ENCODE results near the gene ARL5A. TPM values are rescaled to one million over a fixed set of nuclear protein-coding genes. Genes with fewer than 3 reads are reported as not detected.

Gene ARL5A
- total RNA-seq, 4 donors from 2014 or later = 60.1 to 82.2 (median 64.3) TPM

DNA sequence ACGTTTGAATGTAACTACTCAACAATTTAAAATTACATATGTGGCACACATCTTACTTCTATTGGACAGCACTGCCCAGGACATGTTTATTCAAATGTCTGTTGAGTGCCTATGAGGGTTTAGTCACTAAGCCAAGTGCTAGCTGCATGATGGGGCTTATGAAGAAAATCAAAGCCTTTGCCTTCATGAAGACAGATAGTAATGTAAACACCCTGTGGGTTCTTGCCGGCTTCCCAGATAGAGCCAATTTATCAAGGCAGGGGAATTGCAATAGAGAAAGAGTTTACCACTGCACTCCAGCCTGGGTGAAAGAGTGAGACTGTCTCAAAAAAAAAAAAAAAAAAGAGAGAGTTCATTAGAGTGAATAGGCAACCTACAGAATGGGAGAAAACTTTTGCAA lies 50.3 kb downstream of the ARL5A start:
- no peak for DNase-seq (ENCODE audit: extremely low spot score)
- TF ChIP-seq, protein P1, sequence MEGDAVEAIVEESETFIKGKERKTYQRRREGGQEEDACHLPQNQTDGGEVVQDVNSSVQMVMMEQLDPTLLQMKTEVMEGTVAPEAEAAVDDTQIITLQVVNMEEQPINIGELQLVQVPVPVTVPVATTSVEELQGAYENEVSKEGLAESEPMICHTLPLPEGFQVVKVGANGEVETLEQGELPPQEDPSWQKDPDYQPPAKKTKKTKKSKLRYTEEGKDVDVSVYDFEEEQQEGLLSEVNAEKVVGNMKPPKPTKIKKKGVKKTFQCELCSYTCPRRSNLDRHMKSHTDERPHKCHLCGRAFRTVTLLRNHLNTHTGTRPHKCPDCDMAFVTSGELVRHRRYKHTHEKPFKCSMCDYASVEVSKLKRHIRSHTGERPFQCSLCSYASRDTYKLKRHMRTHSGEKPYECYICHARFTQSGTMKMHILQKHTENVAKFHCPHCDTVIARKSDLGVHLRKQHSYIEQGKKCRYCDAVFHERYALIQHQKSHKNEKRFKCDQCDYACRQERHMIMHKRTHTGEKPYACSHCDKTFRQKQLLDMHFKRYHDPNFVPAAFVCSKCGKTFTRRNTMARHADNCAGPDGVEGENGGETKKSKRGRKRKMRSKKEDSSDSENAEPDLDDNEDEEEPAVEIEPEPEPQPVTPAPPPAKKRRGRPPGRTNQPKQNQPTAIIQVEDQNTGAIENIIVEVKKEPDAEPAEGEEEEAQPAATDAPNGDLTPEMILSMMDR (IDR thresholded peaks at IDR 0.05) = no peak
- TF ChIP-seq POLR2A (IDR thresholded peaks at IDR 0.05; ENCODE audit: low read depth) = no peak
- TF ChIP-seq EP300 (IDR thresholded peaks at IDR 0.05) = no peak
- no peak for TF ChIP-seq POLR2AphosphoS5 (IDR thresholded peaks at IDR 0.05)
- Histone ChIP-seq H3K27ac (replicated peaks in 1 of 4) (no peak overlapping the region), H3K4me1 (peaks cover 7 to 15% (median 13%) of the 10 kb centered on the region in 4 donors), H3K27me3 (no peaks in the 10 kb centered on the region), H3K9me3 (no peaks in the 10 kb centered on the region), H3K4me3 (no peak overlapping the region), H3K36me3 (peaks cover 7 to 23% (median 18%) of the 10 kb centered on the region in 4 donors)
- intact Hi-C loops (cut with DNase I) = no loop called here
- 31% methylated on average over 2 of the region's 2 CpGs for WGBS

GRCh38 chr2:151777487-151777886 lies 50.7 kb downstream of the ARL5A start:
- WGBS = 97% methylated on average over 3 of the region's 3 CpGs
- H3K27ac ChIP-seq (replicated peaks in 1 of 4) = no peak overlapping the region
- no peak for DNase-seq (ENCODE audit: extremely low spot score)
- H3K4me3 ChIP-seq = no peak overlapping the region
- H3K4me1 ChIP-seq = peaks cover 7 to 20% (median 14%) of the 10 kb centered on the region in 4 donors
- H3K36me3 ChIP-seq = peaks cover 7 to 23% (median 17%) of the 10 kb centered on the region in 4 donors
- H3K9me3 ChIP-seq = no peaks in the 10 kb centered on the region
- H3K27me3 ChIP-seq = no peaks in the 10 kb centered on the region
- TF ChIP-seq, protein P1 (IDR thresholded peaks at IDR 0.05) = no peak
- no peak for TF ChIP-seq POLR2AphosphoS5 (IDR thresholded peaks at IDR 0.05)
- intact Hi-C loops (cut with DNase I) = no loop called here

DNA sequence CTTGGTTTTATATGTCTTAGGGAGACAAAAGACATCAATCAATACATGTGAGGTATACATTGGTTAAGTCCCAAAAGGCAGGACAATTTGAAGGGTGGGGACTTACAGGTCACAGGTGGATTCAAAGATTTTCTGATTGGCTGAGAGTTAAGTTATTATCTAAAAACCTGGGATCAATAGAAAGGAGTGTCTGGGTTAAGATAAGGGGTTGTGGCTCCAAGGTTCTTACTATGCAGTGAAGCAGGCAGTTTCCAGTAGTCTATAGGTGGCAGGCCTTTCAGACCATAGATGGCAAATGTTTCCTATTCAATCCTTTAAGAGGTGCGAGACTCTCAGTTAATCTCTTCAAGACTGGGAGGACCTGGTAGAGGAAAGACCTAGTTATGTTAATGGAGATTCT lies 51.9 kb downstream of the ARL5A start:
- intact Hi-C loops (cut with DNase I) = no loop called here
- DNase-seq (ENCODE audit: extremely low spot score) = no peak
- no peaks in the 10 kb centered on the region for H3K9me3 ChIP-seq
- no peak for TF ChIP-seq EP300 (IDR thresholded peaks at IDR 0.05)
- TF ChIP-seq, protein P1 (IDR thresholded peaks at IDR 0.05) = no peak
- no peak for TF ChIP-seq POLR2AphosphoS5 (IDR thresholded peaks at IDR 0.05)
- no peak for TF ChIP-seq POLR2A (IDR thresholded peaks at IDR 0.05; ENCODE audit: low read depth)
- no peaks in the 10 kb centered on the region for H3K27me3 ChIP-seq
- 90% methylated on average over 1 of the region's 1 CpG for WGBS
- no peak overlapping the region for H3K27ac ChIP-seq (replicated peaks in 1 of 4)
- H3K36me3 ChIP-seq = peaks cover 2 to 17% (median 11%) of the 10 kb centered on the region in 4 donors
- peaks cover 7 to 30% (median 24%) of the 10 kb centered on the region in 4 donors for H3K4me1 ChIP-seq
- H3K4me3 ChIP-seq = no peak overlapping the region

GRCh38 chr2:151775057-151775740 lies 53.0 kb downstream of the ARL5A start:
- H3K4me1 ChIP-seq = peaks cover 7 to 34% (median 27%) of the 10 kb centered on the region in 4 donors
- H3K27me3 ChIP-seq = no peaks in the 10 kb centered on the region
- no peak for DNase-seq (ENCODE audit: extremely low spot score)
- TF ChIP-seq, protein P1 (IDR thresholded peaks at IDR 0.05) = no peak
- TF ChIP-seq POLR2AphosphoS5 (IDR thresholded peaks at IDR 0.05) = no peak
- TF ChIP-seq EP300 (IDR thresholded peaks at IDR 0.05) = no peak
- TF ChIP-seq POLR2A (IDR thresholded peaks at IDR 0.05; ENCODE audit: low read depth) = no peak
- H3K9me3 ChIP-seq = no peaks in the 10 kb centered on the region
- 91% methylated on average over 6 of the region's 6 CpGs for WGBS
- intact Hi-C loops (cut with DNase I) = no loop called here
- H3K27ac ChIP-seq (replicated peaks in 1 of 4) = peak overlapping the region in 1 of 4 donors; percentile 44
- H3K36me3 ChIP-seq = peaks cover 0 to 14% (median 9%) of the 10 kb centered on the region in 4 donors
- H3K4me3 ChIP-seq = no peak overlapping the region

All from esophagus muscularis mucosa (tissue), 4 donors.